WTC11 (cell line): ENCODE results near the gene SLC2A5.

ENCODE experiments used
- ATF1 ChIP-seq: sonication (generic); formaldehyde crosslinking; IDR thresholded peaks from 2 replicates; pipeline ENCODE4 v1.8.1; 2023; ENCODE audit warnings: mild to moderate bottlenecking, moderate library complexity, missing genetic modification reagents
- CBFB ChIP-seq: sonication (generic); formaldehyde crosslinking; IDR thresholded peaks from 2 replicates; pipeline ENCODE4 v1.8.1; 2022; ENCODE audit warnings: mild to moderate bottlenecking, low read depth, missing genetic modification reagents
- CREM ChIP-seq: sonication (generic); formaldehyde crosslinking; IDR thresholded peaks from 2 replicates; pipeline ENCODE4 v1.8.1; 2022; ENCODE audit warnings: mild to moderate bottlenecking, missing genetic modification reagents, moderate library complexity
- FOXP4 ChIP-seq: sonication (generic); formaldehyde crosslinking; IDR thresholded peaks from 2 replicates; pipeline ENCODE4 v1.8.0; 2022; ENCODE audit warnings: mild to moderate bottlenecking, missing genetic modification reagents
- IRF2 ChIP-seq: sonication (generic); formaldehyde crosslinking; IDR thresholded peaks from 2 replicates; pipeline ENCODE4 v1.8.0; 2022; ENCODE audit warnings: low read depth, missing genetic modification reagents, borderline replicate concordance
- JAZF1 ChIP-seq: fragments of 250-450 bp; sonication (Bioruptor Pico); IDR thresholded peaks from 2 replicates; pipeline ENCODE4 v1.9.0; 2021; ENCODE audit warnings: moderate library complexity, mild to moderate bottlenecking, inconsistent platforms
- NR2C2 ChIP-seq: sonication (generic); formaldehyde crosslinking; IDR thresholded peaks from 2 replicates; pipeline ENCODE4 v1.8.0; 2022; ENCODE audit warnings: mild to moderate bottlenecking, missing genetic modification reagents
- SP1 ChIP-seq: sonication (generic); formaldehyde crosslinking; conservative IDR thresholded peaks from 2 replicates; pipeline ENCODE4 v1.8.1; 2022; ENCODE audit warnings: missing genetic modification reagents
- STAT6 ChIP-seq: sonication (generic); formaldehyde crosslinking; conservative IDR thresholded peaks from 2 replicates; pipeline ENCODE4 v1.8.1; 2023; ENCODE audit warnings: mild to moderate bottlenecking, low read depth, missing genetic modification reagents, moderate library complexity
- TP53 ChIP-seq: sonication (generic); formaldehyde crosslinking; IDR thresholded peaks from 2 replicates; pipeline ENCODE4 v1.8.1; 2023; ENCODE audit warnings: mild to moderate bottlenecking, missing genetic modification reagents
- TF ChIP-seq, protein P1 (sequence below): fragments of 200-600 bp; IDR thresholded peaks from 2 replicates; pipeline ENCODE4 v1.8.0; 2022; ENCODE audit warnings: antibody characterized with exemption
- TF ChIP-seq, protein P2 (sequence below): sonication (generic); formaldehyde crosslinking; IDR thresholded peaks from 2 replicates; pipeline ENCODE4 v1.8.1; 2023; ENCODE audit warnings: mild to moderate bottlenecking, missing genetic modification reagents, moderate library complexity

DNA sequence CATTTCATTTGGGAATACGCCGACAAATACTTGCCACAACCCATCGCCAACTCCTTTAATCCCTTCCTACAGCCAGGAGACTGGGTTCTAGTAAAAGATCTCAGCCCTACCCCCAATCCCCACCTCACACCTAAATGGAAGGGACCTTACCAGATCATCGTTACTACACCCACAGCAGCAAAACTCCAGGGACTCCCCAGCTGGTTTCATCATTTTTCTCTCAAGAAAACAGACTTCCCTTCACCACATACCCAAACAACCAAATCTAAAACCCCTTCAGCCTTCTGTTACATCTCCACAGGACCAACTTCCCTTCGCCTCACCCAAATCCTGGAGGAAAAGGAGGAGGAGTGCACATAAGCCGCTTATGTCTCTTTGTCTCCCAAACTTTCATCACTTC is 23.7 kb upstream of the SLC2A5 start:
- TF ChIP-seq TP53: no peak
- TF ChIP-seq, protein P1, sequence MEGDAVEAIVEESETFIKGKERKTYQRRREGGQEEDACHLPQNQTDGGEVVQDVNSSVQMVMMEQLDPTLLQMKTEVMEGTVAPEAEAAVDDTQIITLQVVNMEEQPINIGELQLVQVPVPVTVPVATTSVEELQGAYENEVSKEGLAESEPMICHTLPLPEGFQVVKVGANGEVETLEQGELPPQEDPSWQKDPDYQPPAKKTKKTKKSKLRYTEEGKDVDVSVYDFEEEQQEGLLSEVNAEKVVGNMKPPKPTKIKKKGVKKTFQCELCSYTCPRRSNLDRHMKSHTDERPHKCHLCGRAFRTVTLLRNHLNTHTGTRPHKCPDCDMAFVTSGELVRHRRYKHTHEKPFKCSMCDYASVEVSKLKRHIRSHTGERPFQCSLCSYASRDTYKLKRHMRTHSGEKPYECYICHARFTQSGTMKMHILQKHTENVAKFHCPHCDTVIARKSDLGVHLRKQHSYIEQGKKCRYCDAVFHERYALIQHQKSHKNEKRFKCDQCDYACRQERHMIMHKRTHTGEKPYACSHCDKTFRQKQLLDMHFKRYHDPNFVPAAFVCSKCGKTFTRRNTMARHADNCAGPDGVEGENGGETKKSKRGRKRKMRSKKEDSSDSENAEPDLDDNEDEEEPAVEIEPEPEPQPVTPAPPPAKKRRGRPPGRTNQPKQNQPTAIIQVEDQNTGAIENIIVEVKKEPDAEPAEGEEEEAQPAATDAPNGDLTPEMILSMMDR: no peak
- TF ChIP-seq NR2C2: no peak
- TF ChIP-seq SP1: no peak
- TF ChIP-seq FOXP4: no peak
- TF ChIP-seq CBFB: no peak
- TF ChIP-seq CREM (CRISPR knock-in tag): no peak
- TF ChIP-seq JAZF1 (CRISPR knock-in tag): no peak
- no peak for TF ChIP-seq STAT6 (CRISPR knock-in tag)
- no peak for TF ChIP-seq IRF2 (CRISPR knock-in tag)
- TF ChIP-seq, protein P2, sequence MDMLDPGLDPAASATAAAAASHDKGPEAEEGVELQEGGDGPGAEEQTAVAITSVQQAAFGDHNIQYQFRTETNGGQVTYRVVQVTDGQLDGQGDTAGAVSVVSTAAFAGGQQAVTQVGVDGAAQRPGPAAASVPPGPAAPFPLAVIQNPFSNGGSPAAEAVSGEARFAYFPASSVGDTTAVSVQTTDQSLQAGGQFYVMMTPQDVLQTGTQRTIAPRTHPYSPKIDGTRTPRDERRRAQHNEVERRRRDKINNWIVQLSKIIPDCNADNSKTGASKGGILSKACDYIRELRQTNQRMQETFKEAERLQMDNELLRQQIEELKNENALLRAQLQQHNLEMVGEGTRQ (CRISPR knock-in tag): no peak
- TF ChIP-seq ATF1 (CRISPR knock-in tag): no peak
